ENCODE results near the gene PDCD7. TPM values are rescaled to one million over a fixed set of nuclear protein-coding genes. Genes with fewer than 3 reads are reported as not detected.

PDCD7 gene
- total RNA-seq, 1 experiment from 2014 or later, result 31.6 TPM

DNA sequence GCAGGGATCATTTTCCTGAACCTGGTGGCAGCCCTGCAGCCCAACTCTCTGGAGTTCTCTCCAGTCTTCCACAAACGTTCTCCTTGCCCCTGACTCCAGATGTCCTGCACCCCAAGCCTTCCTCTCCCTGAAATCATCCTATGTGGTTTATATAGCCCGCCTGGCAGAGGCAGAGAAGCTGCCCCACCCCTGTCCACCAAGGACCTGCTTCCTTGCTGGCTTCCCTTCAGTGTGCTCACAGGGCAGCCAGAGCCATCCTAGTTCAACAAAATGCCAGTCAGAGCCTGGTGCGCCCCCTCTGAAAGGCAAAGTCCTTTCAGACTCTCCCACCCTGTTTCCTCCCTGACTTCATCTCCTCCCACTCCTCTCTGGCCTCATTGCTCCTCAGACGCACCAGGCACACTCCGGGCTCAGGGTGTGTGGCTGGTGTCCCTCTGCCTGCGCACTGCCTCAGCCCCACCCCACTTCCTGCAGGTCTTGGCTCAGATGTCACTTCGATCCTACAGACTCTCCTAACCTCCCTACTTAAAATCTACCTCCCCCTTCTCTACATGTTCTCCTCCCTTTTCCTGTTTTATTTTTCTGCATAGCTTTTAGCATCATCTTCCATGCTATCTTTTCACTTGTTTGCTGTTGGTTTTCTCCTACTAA is 51.2 kb downstream of the PDCD7 start:
- Histone ChIP-seq H3K36me3 (ENCODE audit: control insufficient read depth in 1 of 2, insufficient read depth in 2 of 2, low read length in 2 of 2) (no peaks in the 10 kb centered on the region), H3K4me2 (ENCODE audit: low read length) (no peak overlapping the region), H4K20me1 (ENCODE audit: insufficient read depth) (no peaks in the 10 kb centered on the region), H3K4me3 (replicated peaks in 1 of 2; ENCODE audit: low read depth in 1 of 2, low read length in 2 of 2) (no peak overlapping the region), H3K4me1 (ENCODE audit: control insufficient read depth in 1 of 2, insufficient read depth in 2 of 2, low read length in 2 of 2) (peaks cover 3 to 13% of the 10 kb centered on the region in 2 experiments; a peak in 2 of 4 replicates), H3K27ac (ENCODE audit: low read depth, low read length) (no peak overlapping the region), H3K79me2 (ENCODE audit: insufficient read depth, low read length) (no peaks in the 10 kb centered on the region), H3K9ac (ENCODE audit: low read length) (no peak overlapping the region), H2AFZ (ENCODE audit: low read depth, low read length, poor library complexity, severe bottlenecking) (no peak overlapping the region), H3K9me3 (ENCODE audit: control insufficient read depth in 1 of 2, insufficient read depth in 1 of 2, low read depth in 1 of 2, low read length in 2 of 2) (no peaks in the 10 kb centered on the region), H3K27me3 (ENCODE audit: insufficient read depth, low read length) (peaks cover 7% of the 10 kb centered on the region; the same call in 1 of the 2 replicates), H3K9me2 (ENCODE audit: insufficient read depth) (no peaks in the 10 kb centered on the region)
- DNase-seq (ENCODE audit: low read depth, low spot score) (no peak), ATAC-seq (no peak)
- CTCF ChIA-PET, result interaction anchor here (1.4 to 2.5 kb wide), 3 partner anchors 19 to 49 kb away, joined by 4 to 7 read pairs (median 6); no protein-coding TSS in a partner anchor
- BruUV-seq (replicated peaks), result no TSS peak
- RAD21 ChIA-PET (ENCODE audit: low non-redundant PET in 1 of 2, low total read pairs in 2 of 2, uncharacterized antibody in 2 of 2, unreplicated experiment in 2 of 2), result no interaction called here
- no peak for TF ChIP-seq EGR1 (IDR thresholded peaks at IDR 0.05; ENCODE audit: low read depth)
- TF ChIP-seq SRF (IDR thresholded peaks at IDR 0.05; ENCODE audit: low read depth), result no peak
- no peak for TF ChIP-seq EZH2phosphoT487 (IDR thresholded peaks at IDR 0.05; ENCODE audit: borderline replicate concordance)
- TF ChIP-seq, protein P1, sequence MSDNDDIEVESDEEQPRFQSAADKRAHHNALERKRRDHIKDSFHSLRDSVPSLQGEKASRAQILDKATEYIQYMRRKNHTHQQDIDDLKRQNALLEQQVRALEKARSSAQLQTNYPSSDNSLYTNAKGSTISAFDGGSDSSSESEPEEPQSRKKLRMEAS (IDR thresholded peaks at IDR 0.05), result no peak
- TF ChIP-seq TCF7L2 (IDR thresholded peaks at IDR 0.05; ENCODE audit: borderline replicate concordance, extremely low read depth, insufficient read depth, insufficient read length), result no peak
- no peak for TF ChIP-seq FOSL1 (IDR thresholded peaks at IDR 0.05; ENCODE audit: low read depth)
- TF ChIP-seq POLR2AphosphoS5 (IDR thresholded peaks at IDR 0.05; ENCODE audit: low read depth, low read length), result no peak
- no peak for TF ChIP-seq SP1 (IDR thresholded peaks at IDR 0.05; ENCODE audit: low read depth)
- TF ChIP-seq SIN3A (IDR thresholded peaks at IDR 0.05; ENCODE audit: low read depth), result no peak
- POLR2A ChIA-PET, result no interaction called here
- intact Hi-C loops (cut with micrococcal nuclease), result no loop called here

DNA sequence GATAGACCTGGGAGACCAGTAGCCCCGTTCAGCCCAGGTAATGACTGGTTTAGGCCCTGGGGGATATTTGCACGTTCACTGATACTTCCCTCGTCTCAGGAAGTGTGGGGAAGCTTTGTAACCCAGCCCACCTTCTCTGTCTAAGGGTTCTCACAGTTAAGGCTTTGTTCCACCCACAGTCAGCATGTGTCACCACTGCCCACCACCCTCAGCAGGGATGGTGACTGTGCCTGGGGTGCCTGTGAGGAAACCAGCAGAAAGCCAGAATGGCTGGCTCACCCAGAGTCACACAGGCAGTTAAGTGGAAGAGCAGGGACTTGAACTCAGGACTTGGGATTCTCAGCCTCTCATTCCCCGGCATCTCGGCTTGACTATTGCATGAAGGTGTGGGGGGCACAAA is 51.9 kb downstream of the PDCD7 start:
- no peaks in the 10 kb centered on the region for H3K79me2 ChIP-seq (ENCODE audit: insufficient read depth, low read length)
- H3K27ac ChIP-seq (ENCODE audit: low read depth, low read length), result no peak overlapping the region
- ChIA-PET RAD21 (ENCODE audit: low non-redundant PET in 1 of 2, low total read pairs in 2 of 2, uncharacterized antibody in 2 of 2, unreplicated experiment in 2 of 2) (no interaction called here), CTCF (interaction anchor here (1.4 to 2.5 kb wide), 3 partner anchors 20 to 48 kb away, joined by 4 to 7 read pairs (median 6); no protein-coding TSS in a partner anchor), POLR2A (no interaction called here)
- peaks cover 3 to 13% of the 10 kb centered on the region in 2 experiments; a peak in 2 of 4 replicates for H3K4me1 ChIP-seq (ENCODE audit: control insufficient read depth in 1 of 2, insufficient read depth in 2 of 2, low read length in 2 of 2)
- BruUV-seq (replicated peaks), result no TSS peak
- ATAC-seq (no peak), DNase-seq (ENCODE audit: low read depth, low spot score) (no peak)
- no peaks in the 10 kb centered on the region for H3K36me3 ChIP-seq (ENCODE audit: control insufficient read depth in 1 of 2, insufficient read depth in 2 of 2, low read length in 2 of 2)
- intact Hi-C loops (cut with micrococcal nuclease), result no loop called here
- peaks cover 7% of the 10 kb centered on the region; the same call in 1 of the 2 replicates for H3K27me3 ChIP-seq (ENCODE audit: insufficient read depth, low read length)
- no peaks in the 10 kb centered on the region for H3K9me3 ChIP-seq (ENCODE audit: control insufficient read depth in 1 of 2, insufficient read depth in 1 of 2, low read depth in 1 of 2, low read length in 2 of 2)
- H3K4me2 ChIP-seq (ENCODE audit: low read length), result no peak overlapping the region
- H2AFZ ChIP-seq (ENCODE audit: low read depth, low read length, poor library complexity, severe bottlenecking), result no peak overlapping the region
- no peaks in the 10 kb centered on the region for H3K9me2 ChIP-seq (ENCODE audit: insufficient read depth)
- no peak overlapping the region for H3K9ac ChIP-seq (ENCODE audit: low read length)
- no peak overlapping the region for H3K4me3 ChIP-seq (replicated peaks in 1 of 2; ENCODE audit: low read depth in 1 of 2, low read length in 2 of 2)
- H4K20me1 ChIP-seq (ENCODE audit: insufficient read depth), result no peaks in the 10 kb centered on the region
- TF ChIP-seq JUND (IDR thresholded peaks at IDR 0.05) (no peak), EGR1 (IDR thresholded peaks at IDR 0.05; ENCODE audit: low read depth) (no peak), POLR2AphosphoS5 (IDR thresholded peaks at IDR 0.05; ENCODE audit: low read depth, low read length) (no peak), EZH2phosphoT487 (IDR thresholded peaks at IDR 0.05; ENCODE audit: borderline replicate concordance) (no peak), SRF (IDR thresholded peaks at IDR 0.05; ENCODE audit: low read depth) (no peak), EZH2 (IDR thresholded peaks at IDR 0.05) (no peak), ZBTB33 (IDR thresholded peaks at IDR 0.05; ENCODE audit: extremely low read depth, insufficient replicate concordance, low read length) (no peak), ZFX (IDR thresholded peaks at IDR 0.05) (no peak), POLR2A (IDR thresholded peaks at IDR 0.05; ENCODE audit: borderline replicate concordance, extremely low read depth, insufficient read depth, insufficient read length) (no peak)
- TF ChIP-seq, protein P2, sequence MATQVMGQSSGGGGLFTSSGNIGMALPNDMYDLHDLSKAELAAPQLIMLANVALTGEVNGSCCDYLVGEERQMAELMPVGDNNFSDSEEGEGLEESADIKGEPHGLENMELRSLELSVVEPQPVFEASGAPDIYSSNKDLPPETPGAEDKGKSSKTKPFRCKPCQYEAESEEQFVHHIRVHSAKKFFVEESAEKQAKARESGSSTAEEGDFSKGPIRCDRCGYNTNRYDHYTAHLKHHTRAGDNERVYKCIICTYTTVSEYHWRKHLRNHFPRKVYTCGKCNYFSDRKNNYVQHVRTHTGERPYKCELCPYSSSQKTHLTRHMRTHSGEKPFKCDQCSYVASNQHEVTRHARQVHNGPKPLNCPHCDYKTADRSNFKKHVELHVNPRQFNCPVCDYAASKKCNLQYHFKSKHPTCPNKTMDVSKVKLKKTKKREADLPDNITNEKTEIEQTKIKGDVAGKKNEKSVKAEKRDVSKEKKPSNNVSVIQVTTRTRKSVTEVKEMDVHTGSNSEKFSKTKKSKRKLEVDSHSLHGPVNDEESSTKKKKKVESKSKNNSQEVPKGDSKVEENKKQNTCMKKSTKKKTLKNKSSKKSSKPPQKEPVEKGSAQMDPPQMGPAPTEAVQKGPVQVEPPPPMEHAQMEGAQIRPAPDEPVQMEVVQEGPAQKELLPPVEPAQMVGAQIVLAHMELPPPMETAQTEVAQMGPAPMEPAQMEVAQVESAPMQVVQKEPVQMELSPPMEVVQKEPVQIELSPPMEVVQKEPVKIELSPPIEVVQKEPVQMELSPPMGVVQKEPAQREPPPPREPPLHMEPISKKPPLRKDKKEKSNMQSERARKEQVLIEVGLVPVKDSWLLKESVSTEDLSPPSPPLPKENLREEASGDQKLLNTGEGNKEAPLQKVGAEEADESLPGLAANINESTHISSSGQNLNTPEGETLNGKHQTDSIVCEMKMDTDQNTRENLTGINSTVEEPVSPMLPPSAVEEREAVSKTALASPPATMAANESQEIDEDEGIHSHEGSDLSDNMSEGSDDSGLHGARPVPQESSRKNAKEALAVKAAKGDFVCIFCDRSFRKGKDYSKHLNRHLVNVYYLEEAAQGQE (IDR thresholded peaks at IDR 0.05; ENCODE audit: low read depth), result no peak
